ENCODE data around the gene CELF1.

The CELF1 gene

DNA sequence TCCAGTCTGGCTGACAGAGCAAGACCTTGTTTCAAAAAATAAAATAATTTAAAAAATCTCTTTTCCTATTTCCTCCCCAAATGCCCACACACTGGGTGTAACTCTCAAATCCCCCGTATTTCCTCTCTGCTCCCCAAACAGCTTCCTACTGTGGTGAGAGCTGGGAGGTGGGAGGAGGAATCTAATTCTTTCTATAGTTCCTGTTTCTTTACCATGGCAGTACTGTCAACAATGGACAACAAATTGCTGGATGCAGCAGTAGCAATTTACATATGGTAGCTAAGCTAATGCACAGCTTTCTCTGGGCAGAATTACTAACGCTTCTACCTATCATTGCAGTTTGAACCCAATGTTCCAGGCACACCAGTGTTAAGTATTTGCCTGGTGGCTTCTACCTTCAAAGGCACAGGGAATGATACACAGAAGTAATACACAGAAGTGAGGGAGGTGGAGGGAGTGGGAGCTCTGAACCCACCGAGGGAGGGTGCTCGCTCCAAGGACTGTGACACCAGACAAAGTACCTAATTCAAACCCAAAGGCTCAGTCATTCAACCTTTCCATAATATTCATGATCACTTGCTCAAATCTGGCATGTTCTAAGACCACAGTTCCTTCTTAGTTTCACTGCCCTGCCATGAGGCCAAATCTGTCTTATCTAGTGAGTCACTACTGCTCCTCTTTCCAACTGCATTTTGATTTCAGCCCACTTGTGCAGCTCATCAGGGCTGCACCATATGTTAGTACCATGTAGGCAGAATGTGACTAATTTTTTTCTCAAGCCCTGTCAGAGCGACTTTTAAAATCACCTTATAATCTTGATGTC lies 37.9 kb downstream of the CELF1 start:
- H3K27ac ChIP-seq, result peak overlapping the region; percentile 73
- DNase-seq (ENCODE audit: low read depth, low spot score), result no peak

DNA sequence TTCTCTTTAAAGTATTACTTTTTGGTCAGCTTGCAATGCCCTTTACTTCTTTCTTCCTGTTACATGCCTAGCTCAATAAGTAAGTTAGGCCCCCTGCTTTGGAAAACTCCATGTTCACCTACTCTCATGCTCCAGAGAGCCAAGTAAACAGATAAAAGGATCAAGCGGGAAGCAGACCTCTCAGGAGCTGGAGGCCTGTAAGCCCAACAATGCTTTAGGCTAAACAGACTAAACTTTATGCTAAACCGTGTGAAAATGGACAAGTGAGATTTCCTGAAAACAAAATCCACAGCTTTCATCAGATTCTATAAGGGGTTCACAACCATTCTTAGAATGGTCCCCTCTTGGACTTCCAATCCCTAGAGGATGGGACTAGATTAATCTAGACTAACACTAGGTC lies 40.2 kb downstream of the CELF1 start:
- H3K27ac ChIP-seq, result peak overlapping the region; percentile 73
- no peak for DNase-seq (ENCODE audit: low read depth, low spot score)

DNA sequence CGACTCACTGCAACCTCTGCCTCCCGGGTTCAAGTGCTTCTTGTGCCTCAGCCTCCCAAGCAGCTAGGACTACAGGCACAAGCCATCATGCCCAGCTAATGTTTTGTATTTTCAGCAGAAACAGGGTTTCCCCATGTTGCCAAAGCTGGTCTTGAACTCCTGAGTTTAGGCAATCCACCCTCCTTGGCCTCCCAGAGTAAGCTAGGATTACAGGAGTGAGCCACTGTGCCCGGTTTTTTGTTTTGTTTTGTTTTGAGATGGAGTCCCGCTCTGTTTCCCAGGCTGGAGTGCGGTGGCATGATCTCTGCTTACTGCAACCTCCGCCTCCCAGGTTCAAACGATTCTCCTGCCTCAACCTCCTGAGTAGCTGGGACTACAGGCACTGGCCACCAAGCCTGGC lies 41.0 kb downstream of the CELF1 start:
- peak overlapping the region; percentile 73 for H3K27ac ChIP-seq
- DNase-seq (ENCODE audit: low read depth, low spot score), result no peak

DNA sequence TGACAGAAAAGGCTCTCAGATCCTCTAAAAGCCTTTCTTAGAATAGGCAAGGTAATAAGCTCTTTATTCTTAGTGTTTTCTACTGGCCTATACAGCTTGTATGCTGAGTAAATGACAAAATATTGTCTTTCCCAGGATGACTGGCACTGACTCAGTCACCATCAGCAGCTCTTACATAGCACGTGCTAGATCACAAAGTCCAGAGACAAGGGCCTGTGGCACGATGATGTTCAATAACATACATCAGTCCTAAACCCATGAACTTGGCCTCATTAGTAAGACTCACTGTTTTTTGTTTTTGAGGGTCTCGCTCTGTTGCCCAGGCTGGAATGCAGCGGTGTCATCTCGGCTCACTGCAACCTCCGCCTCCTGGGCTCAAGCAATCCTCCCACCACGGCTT lies 42.7 kb downstream of the CELF1 start:
- peak overlapping the region; percentile 73 for H3K27ac ChIP-seq
- no peak for DNase-seq (ENCODE audit: low read depth, low spot score)

DNA sequence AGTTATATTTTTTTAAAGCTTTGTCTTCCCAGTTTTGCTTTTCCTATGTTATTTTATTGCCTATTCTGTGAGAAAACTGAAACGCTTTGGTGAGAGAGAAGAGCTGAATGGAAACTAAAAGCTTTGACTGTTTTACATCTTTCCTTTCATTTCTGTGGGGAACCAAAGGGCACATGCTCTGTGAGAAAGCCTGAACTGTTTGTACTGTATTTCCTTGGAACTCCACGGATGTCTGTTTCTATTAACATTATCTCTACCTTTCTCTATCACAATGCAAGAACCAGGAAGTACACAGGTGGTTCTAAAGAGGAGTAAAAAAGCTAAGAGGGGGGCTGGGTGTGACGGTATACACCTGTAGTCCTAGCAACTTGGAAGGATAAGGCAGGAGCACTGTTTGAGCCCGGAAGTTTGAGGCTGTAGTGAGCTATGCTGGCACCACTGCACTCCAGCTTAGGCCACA lies 43.8 kb downstream of the CELF1 start:
- no peak for DNase-seq (ENCODE audit: low read depth, low spot score)
- H3K27ac ChIP-seq, result peak overlapping the region; percentile 73

DNA sequence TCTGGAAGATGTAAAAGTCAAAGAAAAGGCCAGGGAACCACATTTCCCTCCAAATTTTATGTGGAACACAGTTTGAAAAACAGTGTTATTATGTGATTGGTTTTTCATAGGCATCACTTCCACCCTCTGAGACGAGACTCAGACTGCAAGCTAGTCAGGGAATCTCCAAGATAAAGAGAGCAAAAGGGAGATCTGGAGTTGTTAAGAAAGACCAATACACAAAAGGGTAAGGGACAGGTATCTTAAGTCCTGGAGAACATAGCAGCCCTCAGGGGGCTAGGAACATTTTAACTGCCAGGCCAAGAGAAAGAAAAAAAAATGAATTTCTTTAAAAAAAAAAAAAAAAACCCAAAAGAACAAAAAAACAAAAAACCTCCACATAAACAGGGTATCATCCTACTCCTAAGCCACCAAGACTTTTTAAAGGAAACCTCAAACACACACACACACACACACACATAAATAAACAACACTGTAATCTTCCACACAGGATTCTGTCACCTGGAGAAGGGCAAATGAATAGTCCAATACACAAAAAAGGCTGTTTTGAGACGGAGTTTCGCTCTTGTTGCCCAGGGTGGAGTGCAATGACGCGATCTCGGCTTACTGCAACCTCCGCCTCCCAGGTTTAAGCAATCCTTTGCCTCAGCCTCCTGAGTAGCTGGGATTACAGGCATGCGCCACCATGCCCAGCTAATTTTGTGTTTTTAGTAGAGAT lies 44.5 kb downstream of the CELF1 start:
- DNase-seq (ENCODE audit: low read depth, low spot score), result no peak
- H3K27ac ChIP-seq, result peak overlapping the region; percentile 73

DNA sequence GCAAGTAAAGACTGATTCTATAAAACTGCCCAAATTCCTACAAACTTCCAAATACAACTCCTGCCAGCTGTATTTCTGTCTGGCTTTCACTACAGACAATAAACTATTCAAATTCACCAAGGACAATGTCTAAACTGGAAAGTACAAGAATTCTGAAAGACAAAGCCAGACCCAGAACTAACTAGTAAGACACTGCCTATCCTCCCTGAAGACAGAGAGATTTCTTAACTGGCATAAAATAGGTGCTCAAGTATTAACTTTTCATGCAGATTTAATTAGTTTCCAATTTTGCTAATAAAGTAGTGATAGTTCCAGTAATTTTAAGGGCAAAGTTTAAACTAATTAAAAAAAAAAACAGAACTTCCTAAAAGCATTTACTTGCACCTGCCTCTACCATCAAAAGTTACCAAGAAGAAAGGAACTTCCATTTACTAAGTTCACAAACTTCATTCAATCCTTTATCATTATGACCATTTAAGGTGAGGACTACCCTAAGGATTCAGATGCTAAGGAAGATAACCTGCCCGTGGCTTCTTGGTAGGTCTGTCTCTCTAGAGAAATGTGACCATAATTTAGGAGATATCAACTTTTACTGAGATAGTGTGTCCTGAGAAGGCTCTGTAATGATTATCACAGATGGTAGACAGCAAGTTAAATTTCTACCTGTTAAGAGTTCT lies 45.2 kb downstream of the CELF1 start:
- DNase-seq (ENCODE audit: low read depth, low spot score), result no peak
- H3K27ac ChIP-seq, result peak overlapping the region; percentile 14

DNA sequence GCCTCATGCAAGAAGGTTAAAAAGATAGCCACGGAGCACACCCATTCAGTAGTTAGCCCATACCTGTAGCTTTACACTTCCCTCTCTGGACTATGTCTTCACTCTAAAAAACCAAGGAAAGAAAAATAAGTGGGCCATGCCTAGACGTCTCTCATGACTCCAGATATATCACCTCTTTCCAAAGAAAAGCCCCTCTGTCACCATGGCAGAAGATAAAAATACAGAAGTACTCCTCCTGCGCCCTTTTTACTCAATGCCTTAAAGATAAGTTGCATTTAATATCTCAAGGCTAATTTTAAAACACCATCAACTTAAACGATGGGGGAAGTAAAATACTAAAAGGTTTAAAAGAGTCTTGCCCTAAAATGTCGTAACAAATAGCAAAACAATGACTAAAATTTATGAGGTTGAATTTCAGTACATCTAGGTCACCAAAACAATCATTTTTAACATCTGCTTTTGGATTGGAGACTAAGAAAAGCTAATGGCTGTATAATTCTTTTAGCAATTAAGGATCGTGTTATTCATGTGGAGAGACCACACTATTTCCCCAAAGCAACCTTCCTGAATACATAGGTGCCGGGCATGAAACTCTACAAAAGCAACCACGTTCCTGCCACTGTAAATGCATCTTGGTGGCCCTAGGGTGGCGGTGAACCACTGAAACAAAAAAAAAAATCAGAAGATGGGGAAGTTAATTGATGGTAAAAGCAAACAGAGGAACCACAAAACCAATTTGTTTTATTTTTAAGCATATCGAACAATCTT lies 46.0 kb downstream of the CELF1 start:
- no peak for DNase-seq (ENCODE audit: low read depth, low spot score)
- peak overlapping the region; percentile 14 for H3K27ac ChIP-seq

DNA sequence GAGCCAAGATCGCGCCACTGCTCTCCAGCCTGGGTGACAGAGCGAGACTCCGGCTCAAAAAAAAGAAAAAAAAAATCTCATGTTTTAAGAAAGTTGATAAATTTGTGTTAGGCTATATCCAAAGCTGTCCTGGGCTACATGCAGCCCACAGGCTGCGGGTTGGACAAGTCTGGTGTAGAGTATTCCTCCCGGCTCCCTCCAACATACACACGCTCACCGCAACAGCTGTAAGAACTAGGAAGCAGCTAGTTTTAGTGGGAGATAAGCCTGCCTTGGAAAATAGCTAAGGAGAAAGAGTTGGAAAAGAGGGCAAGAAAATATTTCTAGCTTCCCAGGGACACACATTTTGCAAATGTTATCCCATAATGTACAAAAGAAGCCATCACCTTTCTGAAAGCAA lies 46.6 kb downstream of the CELF1 start:
- no peak for DNase-seq (ENCODE audit: low read depth, low spot score)
- no peak overlapping the region for H3K27ac ChIP-seq

DNA sequence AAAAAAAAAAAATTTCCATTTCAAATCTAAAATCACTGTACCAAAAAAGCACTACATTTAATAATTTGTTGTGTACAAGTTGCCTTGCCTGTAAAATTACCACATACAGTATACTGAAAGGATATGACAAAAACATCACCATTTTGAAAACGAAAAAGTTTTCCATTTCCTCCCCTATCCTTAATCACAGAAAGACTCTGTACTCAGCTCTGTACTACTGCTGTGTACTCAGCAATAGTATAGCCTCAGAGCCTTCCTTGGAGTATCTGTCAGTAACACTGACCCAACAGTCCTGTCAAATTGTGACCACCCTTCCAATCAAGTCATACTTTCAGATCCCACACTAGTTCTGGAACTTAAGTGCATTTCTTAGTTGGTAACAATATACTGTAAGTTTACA lies 48.0 kb downstream of the CELF1 start:
- DNase-seq (ENCODE audit: low read depth, low spot score), result no peak
- H3K27ac ChIP-seq, result no peak overlapping the region

DNA sequence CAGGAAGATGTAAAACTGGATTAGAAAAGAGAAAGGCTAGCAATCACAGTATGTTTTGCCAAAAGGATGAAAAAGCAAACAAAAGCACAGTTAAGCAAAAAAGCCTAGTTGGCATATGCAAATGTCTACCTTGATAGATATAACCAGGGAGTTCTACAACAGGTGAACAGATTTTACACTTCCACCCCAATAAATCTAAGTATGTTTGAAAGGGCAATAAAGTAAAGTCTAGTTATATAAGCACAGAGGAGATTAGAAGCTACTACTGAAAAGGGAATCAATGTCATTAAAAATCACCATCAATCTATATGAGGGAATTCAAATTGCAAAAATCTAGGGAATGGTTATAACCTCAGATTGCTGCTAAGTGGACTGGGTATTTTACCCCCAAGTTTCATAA lies 49.7 kb downstream of the CELF1 start:
- H3K27ac ChIP-seq, result no peak overlapping the region

DNA sequence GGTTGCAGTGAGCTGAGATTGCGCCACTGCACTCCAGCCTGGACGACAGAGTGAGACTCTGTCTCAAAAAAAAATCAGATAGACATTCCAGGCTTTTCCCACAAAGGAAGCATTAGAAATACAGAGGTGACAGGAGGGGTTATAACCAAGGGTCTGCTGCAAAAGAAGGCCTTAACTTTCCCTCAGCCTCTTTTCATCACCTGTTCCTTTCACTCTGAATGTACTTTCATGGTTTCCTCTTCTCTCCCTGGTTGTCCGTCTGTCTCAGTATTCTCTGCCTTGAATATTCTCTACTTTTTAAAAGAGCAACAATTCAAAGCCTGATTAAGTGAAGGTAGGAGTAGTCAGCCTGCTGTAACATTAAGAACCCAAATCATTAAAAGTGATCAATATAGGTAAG lies 50.2 kb downstream of the CELF1 start:
- H3K27ac ChIP-seq, result no peak overlapping the region
- DNase-seq (ENCODE audit: low read depth, low spot score), result no peak

More for the DNA sequence above, 49.7 kb downstream of the CELF1 start:
- no peak for DNase-seq (ENCODE audit: low read depth, low spot score)

DNA sequence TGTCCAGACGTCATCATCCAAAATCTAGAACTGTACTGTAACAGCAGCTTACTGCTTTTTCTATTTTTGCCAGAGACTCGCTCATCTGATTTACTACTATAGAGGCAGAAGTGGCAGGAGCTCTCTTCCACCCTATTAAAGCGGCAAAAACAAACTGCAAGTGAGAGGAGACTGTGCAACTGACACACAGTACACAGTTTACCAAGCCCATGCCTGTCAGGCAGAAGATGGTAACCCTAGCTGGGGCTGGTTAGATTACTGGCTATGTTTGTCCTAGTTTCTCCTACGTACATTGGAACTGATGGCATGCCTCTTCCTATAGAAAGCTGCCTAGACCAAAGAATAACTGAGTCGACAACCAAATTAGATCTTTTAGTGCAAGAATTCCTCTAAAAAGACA lies 51.8 kb downstream of the CELF1 start:
- H3K27ac ChIP-seq, result no peak overlapping the region

DNA sequence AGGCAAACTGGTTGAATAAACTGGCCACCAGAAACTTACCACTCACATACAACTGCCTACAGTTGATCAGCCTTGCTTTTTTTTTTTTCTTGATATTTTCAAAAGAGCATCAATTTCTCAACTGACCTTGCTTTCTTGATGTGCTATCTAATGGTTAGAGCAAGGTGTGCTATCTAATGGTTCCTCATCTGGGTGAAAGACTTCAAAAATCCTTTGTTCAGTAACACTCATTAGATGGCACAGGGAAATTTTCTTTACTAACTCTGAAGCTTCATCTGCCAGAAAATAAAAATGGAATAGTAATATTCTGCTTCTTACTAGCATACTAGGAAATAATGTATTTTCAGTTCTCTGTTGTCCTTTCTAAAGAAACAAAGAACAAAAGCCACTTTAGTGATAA lies 52.8 kb downstream of the CELF1 start:
- DNase-seq (ENCODE audit: low read depth, low spot score), result no peak
- H3K27ac ChIP-seq, result no peak overlapping the region

More for the DNA sequence above, 51.8 kb downstream of the CELF1 start:
- no peak for DNase-seq (ENCODE audit: low read depth, low spot score)

DNA sequence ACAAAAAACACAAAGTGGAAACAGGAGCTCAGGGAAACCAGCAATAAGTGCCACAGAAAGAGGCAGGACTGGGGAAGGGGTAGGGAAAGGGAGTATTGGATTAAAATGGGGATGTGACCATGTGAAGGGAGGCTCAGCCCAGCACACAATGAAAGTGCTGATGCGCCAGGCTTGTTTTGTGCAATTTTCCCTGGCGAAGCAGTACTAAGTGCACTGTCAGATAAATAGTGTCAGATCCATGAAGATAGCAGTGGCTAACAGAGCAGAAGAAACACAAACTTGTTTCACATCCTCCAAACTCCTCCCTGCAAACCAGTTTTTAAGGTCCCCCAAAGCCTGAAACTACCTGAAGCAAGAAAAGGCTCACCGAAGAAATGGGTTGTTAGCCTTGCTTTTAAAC lies 53.3 kb downstream of the CELF1 start:
- DNase-seq (ENCODE audit: low read depth, low spot score), result no peak
- H3K27ac ChIP-seq, result no peak overlapping the region

DNA sequence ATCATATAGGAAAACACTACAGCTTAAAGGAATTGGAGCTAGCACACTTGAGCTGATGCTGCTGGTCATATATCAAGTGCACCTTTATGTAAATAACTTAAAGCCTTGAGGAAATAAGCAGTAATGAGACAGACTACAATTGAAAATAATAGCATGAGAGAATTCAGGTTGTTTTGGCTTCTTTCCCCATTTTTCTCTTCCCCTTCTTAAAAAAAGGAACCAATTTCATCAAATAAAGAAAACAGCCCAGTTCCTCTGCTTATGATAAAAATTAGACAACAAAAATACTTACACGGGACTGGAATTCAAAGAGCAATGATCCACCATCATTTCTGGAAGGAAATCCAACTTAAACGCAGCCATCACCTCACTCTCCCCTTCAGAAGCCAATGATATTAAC lies 53.8 kb downstream of the CELF1 start:
- DNase-seq (ENCODE audit: low read depth, low spot score), result no peak
- H3K27ac ChIP-seq, result no peak overlapping the region

DNA sequence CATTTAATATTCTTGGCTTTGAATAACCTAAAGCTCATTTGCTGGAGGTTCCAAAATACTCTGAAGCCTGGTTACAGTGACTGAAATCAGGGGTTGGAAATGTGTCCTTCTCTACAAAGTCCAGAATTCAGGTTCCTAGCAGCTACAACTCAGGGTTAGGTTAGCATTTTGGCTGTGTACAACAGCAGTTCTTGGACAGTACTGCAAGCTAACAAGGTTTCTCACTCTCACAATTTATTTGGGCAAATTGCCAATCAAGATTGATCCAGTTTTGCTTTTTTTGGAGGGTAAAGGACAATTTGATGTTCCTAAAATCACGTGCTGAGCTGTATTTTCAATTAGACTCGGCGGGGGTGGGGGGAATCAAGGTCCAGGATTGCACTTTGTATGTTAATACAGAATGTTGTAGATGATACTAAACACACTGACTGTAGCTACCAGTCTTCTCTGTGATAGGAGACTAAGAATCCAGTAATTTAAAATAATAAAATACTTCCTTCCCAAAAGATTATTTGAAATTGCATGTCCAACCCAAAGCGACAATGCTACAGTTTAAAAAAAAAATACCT lies 54.3 kb downstream of the CELF1 start:
- H3K27ac ChIP-seq, result no peak overlapping the region
- DNase-seq (ENCODE audit: low read depth, low spot score), result no peak

DNA sequence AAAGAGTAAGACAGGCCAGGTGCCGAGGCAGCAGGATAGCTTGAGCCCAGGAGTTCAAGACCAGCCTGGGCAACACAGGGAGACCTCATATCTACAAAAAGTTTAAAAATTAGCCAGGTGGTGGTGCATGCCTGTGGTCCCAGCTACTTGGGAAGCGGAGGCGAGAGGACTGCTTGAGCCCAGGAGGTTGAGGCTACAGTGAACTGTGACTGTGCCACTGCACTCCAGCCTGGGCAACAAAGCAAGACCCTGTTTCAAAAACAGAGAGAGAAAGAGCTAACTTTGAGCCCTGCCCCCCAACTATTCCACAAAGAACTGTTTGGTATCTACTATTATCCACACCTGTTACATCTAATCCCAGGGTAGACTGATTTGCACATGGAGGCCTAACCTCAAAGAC lies 54.8 kb downstream of the CELF1 start:
- no peak for DNase-seq (ENCODE audit: low read depth, low spot score)
- no peak overlapping the region for H3K27ac ChIP-seq

DNA sequence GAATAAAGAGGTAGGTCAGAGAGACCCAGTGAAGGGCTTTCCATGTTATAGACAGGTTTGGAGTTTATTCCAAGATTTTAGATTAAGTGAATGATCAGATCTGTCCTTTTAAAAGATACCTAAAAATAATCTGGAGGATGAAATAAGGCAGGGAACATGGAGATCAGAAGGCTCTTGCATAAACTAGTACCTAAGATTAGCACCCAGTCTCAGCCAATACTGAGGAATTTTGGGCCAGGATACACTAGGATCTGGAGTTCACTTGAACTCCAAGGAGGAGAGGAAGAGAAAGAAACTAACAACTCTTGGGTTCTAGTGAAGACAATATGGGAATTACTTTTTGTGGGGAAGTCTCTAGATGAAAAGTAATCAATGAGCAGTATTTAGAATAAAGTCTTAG lies 56.1 kb downstream of the CELF1 start:
- no peak overlapping the region for H3K27ac ChIP-seq

DNA sequence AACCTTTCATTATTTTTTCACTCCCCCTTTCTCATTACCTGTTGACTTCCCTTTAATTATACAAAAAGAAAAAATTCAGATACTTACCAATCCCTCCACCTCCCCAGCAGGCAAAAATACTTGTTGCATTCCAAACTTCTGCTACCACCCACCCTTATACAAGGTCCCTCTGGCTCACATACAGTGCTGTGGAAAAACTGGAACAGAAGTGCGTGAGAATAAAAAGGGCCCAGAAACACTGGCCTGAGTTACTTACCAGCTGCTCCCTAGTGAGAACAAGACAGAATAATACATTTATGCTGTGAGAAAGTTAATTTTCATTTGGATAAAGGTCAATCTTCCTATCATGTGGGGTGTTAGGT lies 57.1 kb downstream of the CELF1 start:
- no peak for DNase-seq (ENCODE audit: low read depth, low spot score)
- peak overlapping the region; percentile 58 for H3K27ac ChIP-seq

More for the DNA sequence above, 56.1 kb downstream of the CELF1 start:
- no peak for DNase-seq (ENCODE audit: low read depth, low spot score)
